ENCODE measurements around the gene IGFBPL1.

The IGFBPL1 gene

DNA sequence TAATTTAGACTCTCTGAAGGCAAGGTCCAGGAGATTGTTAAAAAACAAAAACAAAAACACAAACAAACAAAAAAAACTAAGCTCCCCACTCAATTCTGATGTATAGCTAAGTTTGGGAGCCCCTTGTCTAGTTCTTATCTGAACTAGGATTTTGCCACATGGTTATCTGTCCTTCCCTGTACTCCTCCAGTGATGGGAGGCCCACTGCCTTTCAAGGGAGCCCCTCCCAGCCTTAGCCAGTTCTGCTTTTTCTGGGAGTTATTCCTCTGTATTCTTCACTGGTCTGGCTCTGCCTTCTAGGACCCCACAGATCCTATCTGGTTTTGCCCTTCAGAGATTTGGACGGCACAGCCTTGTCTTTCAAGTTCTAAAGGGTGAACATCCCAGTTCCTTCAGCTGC lies 33.8 kb downstream of the IGFBPL1 start:
- no peak for FAIRE-seq
- no peak for DNase-seq (ENCODE audit: insufficient read length, low spot score)
- TF ChIP-seq CTCF (IDR thresholded peaks at IDR 0.05; ENCODE audit: insufficient read depth, missing control alignments) = no peak

- no peak for DNase-seq (ENCODE audit: insufficient read length, low spot score)
- no peak for FAIRE-seq
- TF ChIP-seq CTCF (IDR thresholded peaks at IDR 0.05; ENCODE audit: insufficient read depth, missing control alignments) = no peak
Observed at GRCh38 chr9:38389313-38389712, 34.9 kb downstream of the IGFBPL1 start.

DNA sequence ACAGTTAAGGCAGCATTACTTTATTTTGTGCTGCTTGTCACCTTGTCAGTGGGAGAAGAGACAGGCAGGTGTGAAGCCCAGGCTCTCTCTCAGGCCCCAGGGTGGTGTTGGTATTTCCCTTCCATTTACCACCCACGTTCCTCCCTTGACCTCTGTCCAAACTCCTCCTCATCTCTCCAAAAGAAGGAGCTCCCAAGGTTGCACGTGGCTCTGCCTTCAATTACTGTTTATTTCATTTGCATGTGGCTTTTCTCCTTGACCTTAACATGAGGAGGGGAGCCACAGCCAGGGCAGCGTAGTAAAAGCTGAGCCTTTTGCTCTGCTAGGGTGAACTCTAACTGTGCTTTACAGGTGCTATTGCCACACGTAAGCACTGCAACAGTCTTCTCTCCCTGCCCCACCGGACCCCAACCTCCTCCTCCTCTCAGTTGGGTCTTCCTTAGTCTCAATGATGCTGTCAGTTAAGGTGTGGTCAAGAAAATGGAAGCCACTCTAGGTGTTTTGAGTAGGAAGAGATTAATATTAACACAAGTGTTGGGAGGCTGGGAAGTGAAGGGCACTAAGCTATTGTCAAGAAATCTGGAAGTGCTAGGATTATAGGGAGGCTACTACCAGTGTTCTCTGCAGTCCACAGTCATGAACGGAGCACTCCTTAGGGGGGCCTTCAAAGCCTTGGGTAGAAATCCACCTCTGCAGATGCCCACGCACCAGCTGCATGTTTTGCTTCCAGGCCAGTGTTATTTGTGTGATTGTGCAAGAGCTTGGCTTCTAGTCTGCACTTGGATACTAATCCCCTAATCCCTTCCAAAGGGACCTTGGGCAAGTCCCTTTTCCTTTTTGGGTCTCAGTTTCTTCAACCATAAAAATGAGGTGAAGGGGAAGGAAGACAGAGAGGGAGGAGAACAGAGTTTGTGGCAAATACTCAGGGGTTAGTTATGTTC lies 35.7 kb downstream of the IGFBPL1 start:
- FAIRE-seq (no peak), DNase-seq (ENCODE audit: insufficient read length, low spot score) (no peak)
- TF ChIP-seq CTCF (IDR thresholded peaks at IDR 0.05; ENCODE audit: insufficient read depth, missing control alignments) = no peak

GRCh38 chr9:38387751-38388150 lies 36.5 kb downstream of the IGFBPL1 start:
- FAIRE-seq = no peak
- TF ChIP-seq CTCF (IDR thresholded peaks at IDR 0.05; ENCODE audit: insufficient read depth, missing control alignments) = no peak
- DNase-seq (ENCODE audit: insufficient read length, low spot score) = no peak

- TF ChIP-seq CTCF (IDR thresholded peaks at IDR 0.05; ENCODE audit: insufficient read depth, missing control alignments) = no peak
- FAIRE-seq (no peak), DNase-seq (ENCODE audit: insufficient read length, low spot score) (no peak)
Observed at GRCh38 chr9:38387066-38387465, 37.2 kb downstream of the IGFBPL1 start.

DNA sequence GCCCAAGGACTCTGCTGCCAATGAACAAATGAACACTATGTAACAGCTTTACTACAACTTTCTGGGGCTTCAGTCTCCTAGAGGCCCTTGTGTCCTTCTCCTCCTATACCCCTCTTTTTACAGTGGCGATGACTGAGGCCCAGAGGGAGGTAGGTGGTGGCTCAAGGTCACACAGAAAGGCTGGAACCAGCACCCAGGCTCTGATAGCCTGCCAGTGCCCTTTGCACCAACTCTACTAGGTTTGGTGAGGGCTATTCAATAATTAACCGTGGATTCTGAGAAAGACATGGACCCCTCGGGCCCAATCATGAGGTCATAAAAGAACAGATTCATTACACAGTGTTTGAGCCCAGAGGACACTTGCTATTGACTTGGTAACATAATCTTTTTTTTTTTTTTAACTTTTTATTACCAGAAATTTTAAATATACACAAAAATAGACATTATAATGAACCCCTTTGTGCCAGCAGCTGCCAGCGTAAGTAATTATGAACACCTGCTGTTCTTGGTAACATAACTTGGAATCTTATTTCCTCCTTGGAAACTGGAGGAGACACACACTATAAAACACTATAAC lies 37.8 kb downstream of the IGFBPL1 start:
- TF ChIP-seq CTCF (IDR thresholded peaks at IDR 0.05; ENCODE audit: insufficient read depth, missing control alignments) = no peak
- no peak for FAIRE-seq
- no peak for DNase-seq (ENCODE audit: insufficient read length, low spot score)

GRCh38 chr9:38385896-38386295 lies 38.4 kb downstream of the IGFBPL1 start:
- FAIRE-seq (no peak), DNase-seq (ENCODE audit: insufficient read length, low spot score) (no peak)

More at GRCh38 chr9:38385896-38386295, 38.4 kb downstream of the IGFBPL1 start:
- no peak for TF ChIP-seq CTCF (IDR thresholded peaks at IDR 0.05; ENCODE audit: insufficient read depth, missing control alignments)
